Measurements from ENCODE around the gene CRLF3.
"Not testable (repeated sequence)": the region's sequence is repeated elsewhere in the genome, so short reads cannot be mapped to it uniquely, and the experiment has no call there.

Gene CRLF3

GRCh38 chr17:30814236-30814635 lies 10.3 kb downstream of the CRLF3 start:
- not testable (repeated sequence) for DNase-seq

DNA sequence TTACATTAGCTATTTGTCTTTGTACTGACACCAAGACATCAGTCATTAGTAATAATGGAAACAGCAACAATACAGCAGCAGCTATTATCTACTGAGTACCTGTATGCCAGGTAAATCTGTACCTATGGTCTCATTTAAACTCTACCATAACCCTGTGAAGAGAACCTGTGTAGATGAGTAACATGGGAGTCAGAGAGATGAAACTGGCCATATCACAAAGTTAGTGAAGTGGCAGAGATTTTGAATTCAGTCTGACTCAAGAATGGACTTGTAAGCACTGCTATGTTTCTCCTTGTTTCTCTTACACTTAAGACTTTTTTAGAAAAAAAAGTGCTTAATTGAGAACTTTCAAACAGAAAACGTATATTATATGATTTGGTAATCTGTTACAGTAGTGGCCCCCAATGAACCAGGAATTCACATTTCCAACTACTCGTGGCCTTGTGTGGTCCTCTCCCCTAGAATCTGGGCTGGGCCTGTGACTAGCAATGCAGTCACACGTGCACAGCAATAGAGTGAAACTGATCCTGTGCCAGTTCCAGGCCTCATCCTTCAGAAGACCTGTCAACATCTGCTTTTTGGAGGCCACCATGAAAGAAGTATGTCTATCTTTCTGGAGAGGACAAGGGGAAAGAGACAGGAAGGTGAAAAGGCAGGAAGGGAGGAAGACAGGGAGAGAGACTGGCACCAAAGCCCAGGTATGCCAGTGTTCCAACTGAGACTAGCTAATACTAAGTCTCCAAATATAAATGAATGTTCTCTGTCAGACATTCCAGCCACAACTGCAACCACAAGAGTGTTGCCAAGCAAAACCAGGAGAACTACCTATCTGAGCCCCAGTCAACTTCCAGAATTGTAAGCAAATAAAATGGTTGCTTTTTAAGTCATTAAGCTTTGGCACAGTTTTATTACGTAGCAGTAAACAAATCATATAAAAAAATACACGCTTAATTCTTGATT lies 12.0 kb downstream of the CRLF3 start:
- DNase-seq, result no peak

DNA sequence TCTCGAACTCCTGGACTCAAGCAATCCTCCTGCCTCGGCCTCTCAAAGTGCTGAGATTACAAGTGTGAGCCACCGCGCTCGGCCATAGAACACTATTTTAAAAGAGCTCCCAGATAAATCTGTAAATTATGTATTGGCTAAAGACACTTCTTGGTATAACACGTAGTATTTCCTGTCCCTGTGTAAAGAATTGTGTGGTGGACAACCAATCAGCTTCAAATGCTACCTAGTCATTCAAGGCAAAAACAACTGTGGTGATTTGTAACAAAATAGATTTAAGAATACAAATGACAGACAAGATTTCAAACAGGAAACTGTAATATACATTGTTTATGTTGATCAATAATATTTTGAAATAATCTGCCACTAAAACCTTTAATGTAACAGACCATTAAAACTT lies 14.6 kb downstream of the CRLF3 start:
- no peak for DNase-seq

DNA sequence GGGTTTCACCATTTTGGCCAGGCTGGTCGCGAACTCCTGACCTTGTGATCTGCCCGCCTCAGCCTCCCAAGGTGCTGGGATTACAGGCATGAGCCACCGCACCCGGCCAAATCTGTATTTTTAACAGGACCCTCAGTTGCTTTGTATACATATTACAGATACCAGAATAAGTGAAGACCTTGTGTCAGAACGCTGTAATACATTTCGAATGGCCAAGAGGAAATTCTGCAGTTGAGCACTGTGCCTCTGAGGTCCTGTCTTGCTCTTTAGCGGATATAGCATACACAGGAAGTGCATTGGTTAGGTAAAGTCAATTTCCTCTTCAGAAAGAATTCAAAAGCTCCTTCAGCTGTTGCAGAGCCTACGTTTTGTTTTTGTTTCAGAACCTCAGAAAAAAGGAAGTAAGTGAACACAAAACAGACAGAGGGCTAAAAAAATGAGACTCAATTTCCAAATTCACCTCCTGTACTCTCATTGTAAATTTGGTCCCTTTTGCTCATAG lies 15.7 kb downstream of the CRLF3 start:
- DNase-seq, result no peak

DNA sequence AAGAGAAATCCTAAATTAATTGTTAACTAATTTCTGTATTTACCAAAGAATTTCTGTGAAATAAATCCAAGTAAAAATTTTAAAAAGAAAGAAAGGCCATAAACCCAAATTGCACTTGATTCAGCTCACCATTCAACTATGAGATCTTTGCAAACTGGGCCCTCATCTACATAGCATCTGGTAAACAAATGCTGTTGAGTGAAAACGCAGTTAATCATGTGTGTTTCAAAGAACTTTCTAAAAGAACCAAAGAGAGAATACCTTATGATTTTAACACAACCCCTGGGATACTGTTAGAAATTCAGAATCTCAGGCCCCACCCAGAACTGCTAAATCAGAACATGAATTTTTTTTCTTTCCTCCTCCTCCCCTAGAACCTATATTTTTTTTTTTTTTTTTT lies 16.6 kb downstream of the CRLF3 start:
- no peak for DNase-seq

- DNase-seq, result no peak
Observed at GRCh38 chr17:30805944-30806456, 18.5 kb downstream of the CRLF3 start.

- no peak for DNase-seq
Observed at GRCh38 chr17:30801671-30802070, 22.8 kb downstream of the CRLF3 start.

DNA sequence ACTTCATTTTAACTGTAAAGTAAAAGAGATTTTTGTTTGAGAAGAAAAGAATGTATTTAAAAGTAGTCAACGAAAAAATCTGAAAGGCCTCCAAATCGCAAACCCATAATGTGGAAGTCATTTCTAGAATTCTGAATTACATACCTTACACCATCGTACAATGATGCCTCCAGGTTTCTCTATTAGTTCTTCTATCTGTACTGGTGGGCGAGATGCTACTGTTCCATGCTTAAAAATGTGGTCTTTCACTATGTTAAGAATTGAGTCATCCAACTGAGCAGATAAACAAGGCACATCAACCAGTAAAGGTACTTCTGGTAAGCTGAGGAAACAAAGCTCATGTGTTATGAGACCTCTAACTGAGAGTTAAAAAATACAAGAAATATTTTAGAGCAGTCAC lies 28.5 kb downstream of the CRLF3 start:
- DNase-seq, result no peak

DNA sequence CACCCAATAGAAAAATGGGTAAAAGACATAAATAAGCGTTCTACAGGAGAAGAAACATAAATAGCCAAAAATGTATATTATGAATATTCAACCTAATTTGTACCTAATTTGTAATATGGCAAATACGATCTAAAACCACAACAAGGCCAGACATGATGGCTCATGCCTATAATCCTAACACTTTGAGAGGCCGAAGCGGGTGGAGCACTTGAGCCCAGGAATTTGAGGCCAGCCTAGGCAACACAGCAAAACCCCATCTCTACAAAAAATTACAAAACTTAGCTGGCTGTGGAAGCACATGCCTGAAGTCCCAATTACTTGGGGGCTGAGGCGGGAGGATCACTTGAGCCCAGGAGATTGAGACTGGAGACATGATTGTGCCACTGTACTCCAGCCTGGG lies 30.1 kb downstream of the CRLF3 start:
- DNase-seq, result no peak

DNA sequence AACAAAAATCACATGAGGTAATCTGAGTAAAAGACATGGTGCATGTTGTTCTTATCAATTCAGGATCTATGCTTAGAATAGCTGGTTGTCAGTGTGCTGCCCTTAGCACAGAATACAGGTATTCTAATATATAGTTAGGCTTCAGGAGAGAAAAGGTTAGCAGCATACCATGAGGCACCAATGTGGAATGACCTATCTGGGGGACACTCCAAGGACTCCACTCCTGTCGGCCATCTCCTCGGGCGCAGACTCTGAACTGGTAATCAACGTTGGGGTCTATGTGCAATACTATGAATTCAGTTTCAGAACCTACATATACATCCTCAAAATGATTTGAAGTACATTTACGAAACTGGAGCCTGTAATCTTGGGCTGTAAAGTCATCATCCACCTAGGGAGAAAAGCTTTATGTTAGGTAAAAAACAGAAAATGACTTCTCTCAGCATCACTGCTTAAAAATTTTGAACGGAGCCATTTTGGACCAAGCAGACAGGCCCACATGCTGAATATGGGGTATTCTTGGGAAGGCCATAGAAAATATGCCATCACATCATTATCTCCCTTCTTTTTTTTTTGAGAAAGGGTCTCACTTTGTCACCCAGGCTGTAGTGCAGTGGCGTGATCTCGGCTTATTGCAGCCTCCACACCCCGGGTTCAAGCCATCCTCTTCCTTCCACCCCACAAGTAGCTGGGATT lies 31.1 kb downstream of the CRLF3 start:
- DNase-seq, result no peak

GRCh38 chr17:30790279-30790678 lies 34.2 kb downstream of the CRLF3 start:
- no peak for DNase-seq

DNA sequence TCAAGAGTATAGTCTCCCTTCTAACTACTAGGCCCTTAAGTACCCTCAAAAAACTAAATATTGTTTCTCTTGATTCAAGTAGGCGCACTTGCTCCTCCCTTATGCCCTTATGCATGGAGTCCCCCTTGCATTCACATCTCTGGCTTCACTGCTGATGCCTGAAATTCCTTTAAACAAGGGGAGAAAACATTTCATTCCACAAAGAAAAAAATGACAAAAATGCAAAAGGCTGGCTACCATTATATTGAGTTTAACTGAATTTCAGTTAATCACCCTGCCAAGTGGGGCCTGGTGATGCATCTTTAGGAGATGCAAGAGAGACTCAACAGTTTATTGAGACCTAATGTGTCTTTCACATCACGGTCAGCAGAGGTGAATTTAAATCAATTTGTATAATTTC lies 35.6 kb downstream of the CRLF3 start:
- no peak for DNase-seq

GRCh38 chr17:30782206-30782605 lies 42.3 kb downstream of the CRLF3 start:
- no peak for DNase-seq

DNA sequence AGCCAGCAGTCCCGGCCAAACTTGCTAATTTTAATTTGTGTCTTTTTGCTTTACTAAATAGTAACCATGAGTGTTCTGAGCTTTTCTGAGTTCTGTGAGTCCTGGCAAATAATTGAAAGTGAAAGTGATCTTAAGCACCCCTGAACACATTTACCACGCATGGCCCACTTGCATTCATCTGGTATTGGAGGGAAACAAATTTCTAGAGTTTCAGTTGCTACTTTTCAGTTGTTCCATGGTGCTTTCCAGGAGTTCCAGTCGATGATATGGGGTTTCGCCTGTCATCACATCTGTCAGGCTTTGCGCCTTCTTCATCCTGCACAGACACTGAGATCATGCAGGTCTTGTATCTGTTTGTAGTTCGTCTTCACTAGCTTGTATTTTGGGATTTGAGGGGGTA lies 44.1 kb downstream of the CRLF3 start:
- DNase-seq, result no peak

GRCh38 chr17:30768771-30769170 lies 55.7 kb downstream of the CRLF3 start:
- DNase-seq, result not testable (repeated sequence)

DNA sequence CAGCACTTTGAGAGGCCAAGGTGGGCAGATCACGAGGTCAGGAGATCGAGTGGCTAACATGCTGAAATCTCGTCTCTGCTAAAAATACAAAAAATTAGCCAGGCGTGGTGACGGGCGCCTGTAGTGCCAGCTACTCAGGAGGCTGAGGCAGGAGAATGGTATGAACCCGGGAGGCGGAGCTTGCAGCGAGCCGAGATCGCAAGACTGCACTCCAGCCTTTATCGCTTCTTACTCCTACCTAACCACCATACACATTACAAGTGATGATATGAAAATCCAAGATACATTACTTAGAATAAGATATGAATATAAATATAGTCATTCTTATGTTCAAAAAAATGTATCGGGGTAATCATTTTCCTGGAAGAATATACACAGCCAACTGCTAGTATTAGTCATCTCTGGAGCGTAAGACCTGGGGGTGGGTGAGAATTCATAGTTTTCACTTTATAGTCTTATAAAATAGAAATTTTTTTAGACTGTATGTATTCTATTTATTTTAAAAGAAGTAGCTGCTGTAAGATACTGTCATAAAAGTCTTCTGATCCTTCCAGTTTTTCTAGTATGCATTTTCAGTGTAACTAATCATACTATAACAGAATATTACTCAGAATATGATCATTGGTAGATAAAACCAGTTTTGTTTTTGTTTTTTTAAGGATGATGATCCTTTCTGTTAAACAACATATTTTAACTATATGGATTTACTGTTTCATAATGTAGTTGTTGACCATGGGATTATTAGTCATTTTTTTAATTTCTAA lies 56.7 kb downstream of the CRLF3 start:
- not testable (repeated sequence) for DNase-seq

DNA sequence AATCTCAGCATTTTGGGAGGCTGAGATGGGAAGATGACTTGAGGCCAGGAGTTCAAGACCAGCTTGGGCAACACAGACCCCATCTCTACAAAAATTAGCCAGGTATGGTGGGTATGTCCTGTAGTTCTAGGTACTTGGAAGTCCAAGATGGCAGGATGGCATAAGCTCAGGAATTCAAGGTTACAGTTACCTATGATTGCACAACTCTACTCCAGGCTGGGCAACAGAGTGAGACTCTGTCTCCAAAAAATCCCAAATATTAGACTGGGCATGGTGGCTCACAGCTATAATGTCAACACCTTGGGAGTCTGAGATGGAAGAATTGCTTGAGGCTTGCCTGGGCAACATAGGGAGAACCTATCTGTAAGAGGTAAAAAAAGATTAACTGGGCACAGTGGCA lies 63.4 kb downstream of the CRLF3 start:
- no peak for DNase-seq

GRCh38 chr17:30753291-30753690 lies 71.2 kb downstream of the CRLF3 start:
- not testable (repeated sequence) for DNase-seq

DNA sequence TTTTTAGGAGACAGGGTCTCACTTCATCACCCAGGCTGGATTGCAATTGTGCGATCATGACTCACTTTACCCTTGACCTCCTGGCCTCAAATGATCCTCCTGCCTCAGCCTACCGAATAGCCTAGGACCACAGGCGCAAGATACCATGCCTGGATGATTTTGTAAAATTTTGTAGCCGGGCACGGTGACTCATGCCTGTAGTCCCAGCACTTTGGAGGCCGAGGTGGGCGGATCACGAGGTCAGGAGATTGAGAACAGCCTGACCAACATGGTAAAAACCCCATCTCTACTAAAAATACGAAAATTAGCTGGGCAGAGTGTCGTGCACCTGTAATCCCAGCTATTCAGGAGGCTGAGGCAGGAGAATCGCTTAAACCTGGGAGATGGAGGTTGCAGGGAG lies 73.5 kb downstream of the CRLF3 start:
- not testable (repeated sequence) for DNase-seq

GRCh38 chr17:30747621-30748020 lies 76.9 kb downstream of the CRLF3 start:
- not testable (repeated sequence) for DNase-seq

DNA sequence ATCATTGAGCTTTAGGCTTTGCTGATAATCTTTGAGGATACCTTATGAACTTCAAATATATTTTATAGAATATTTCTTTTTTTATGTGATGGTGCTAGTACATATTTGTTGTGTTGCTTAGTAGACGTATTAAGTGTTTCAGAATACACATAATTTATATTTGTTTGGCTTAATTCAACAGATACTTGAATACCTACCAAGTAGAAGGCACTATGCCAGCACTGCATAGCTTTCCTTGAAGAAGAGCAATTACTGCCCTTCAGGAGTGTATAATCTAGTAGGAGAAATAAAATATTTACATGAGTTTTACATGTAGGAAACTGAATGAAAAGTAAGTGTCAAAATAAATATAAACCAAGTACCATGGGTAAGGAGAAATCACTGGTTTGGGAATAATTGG lies 81.8 kb downstream of the CRLF3 start:
- not testable (repeated sequence) for DNase-seq

- DNase-seq, result not testable (repeated sequence)
Observed at GRCh38 chr17:30736371-30736770, 88.1 kb downstream of the CRLF3 start.

DNA sequence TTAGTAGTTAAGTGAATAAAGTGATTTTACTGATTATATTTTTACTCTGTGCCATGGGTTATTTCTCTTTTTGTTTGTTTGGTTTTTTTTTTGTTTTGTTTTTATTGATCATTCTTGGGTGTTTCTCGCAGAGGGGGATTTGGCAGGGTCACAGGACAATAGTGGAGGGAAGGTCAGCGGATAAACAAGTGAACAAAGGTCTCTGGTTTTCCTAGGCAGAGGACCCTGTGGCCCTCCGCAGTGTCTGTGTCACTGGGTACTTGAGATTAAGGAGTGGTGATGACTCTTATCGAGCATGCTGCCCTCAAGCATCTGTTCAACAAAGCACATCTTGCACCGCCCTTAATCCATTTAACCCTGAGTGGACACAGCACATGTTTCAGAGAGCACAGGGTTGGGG lies 88.8 kb downstream of the CRLF3 start:
- not testable (repeated sequence) for DNase-seq
